GM12878 (cell line): ENCODE results near the gene PPP1R12A. TPM values are rescaled to one million over a fixed set of nuclear protein-coding genes. Genes with fewer than 3 reads are reported as not detected.

Source experiments
- ATAC-seq: fragments of 200-7000 bp; cut with Tn5 transposase; 3 replicates; pipeline ENCODE4 v1.9.1; 2020; ENCODE audit warnings: mild to moderate bottlenecking, moderate library complexity
- BruUV-seq: library from RNA; stranded (reverse); fragments of 400-500 nt; replicated peaks from 2 replicates; lab custom pipeline; 2021; lab: Mats Ljungman, UMichigan
- CTCF ChIA-PET: fragments of 300-600 bp; sonication (Branson Sonifier 250); formaldehyde crosslinking; extraction: SDS; loops from one replicate; lab custom pipeline; 2021; ENCODE audit warnings: inconsistent platforms; lab: Yijun Ruan, JAX
- POLR2A ChIA-PET: fragments of 350-600 bp; formaldehyde crosslinking; extraction: SDS; loops from one replicate; lab custom pipeline; 2021; ENCODE audit warnings: inconsistent platforms; lab: Charles Lee
- RAD21 ChIA-PET: fragments of 300-600 bp; sonication (Branson Sonifier 250); formaldehyde crosslinking; loops from one replicate; lab custom pipeline; 2023; ENCODE audit warnings: antibody characterized with exemption; ENCODE audit not compliant: unreplicated experiment; lab: Charles Lee
- SMC1A ChIA-PET: fragments of 300-600 bp; sonication (Branson Sonifier 250); formaldehyde crosslinking; loops from one replicate; lab custom pipeline; 2023; ENCODE audit not compliant: unreplicated experiment, uncharacterized antibody; lab: Charles Lee
- DNase-seq: peaks from one replicate; pipeline ENCODE4 v3.0.0-alpha.2; 2011; ENCODE audit warnings: low read depth, low spot score
- FAIRE-seq: peaks from 3 replicates; lab custom pipeline; 2011; peaks lifted over from hg19 to GRCh38; lab: Jason Lieb, UNC
- H2AFZ ChIP-seq: 2 replicates; pipeline ENCODE4 v1.6.0; 2011; ENCODE audit warnings: low read depth, low read length, control low read depth; ENCODE audit not compliant: control insufficient read depth
- H3K27ac ChIP-seq: 2 replicates; pipeline ENCODE4 v1.5.1; 2011; ENCODE audit warnings: control low read depth; ENCODE audit not compliant: control insufficient read depth, insufficient read depth
- H3K27me3 ChIP-seq, 2 experiments: replicated peaks in 1 of 2; 2 replicates each; pipeline versions ENCODE4 v1.6.0 to v1.6.1; 2011; ENCODE audit warnings: low read length in 1 of 2; ENCODE audit not compliant: control insufficient read depth in 2 of 2, insufficient read depth in 2 of 2
- H3K36me3 ChIP-seq, 2 experiments: 2 replicates each; pipeline ENCODE4 v1.5.1; 2011; ENCODE audit warnings: low read length in 1 of 2; ENCODE audit not compliant: control insufficient read depth in 2 of 2, insufficient read depth in 2 of 2
- H3K4me1 ChIP-seq: 2 replicates; pipeline ENCODE4 v1.6.1; 2011; ENCODE audit warnings: mild to moderate bottlenecking, low read length, moderate library complexity, mixed read lengths; ENCODE audit not compliant: control insufficient read depth, insufficient read depth
- H3K4me2 ChIP-seq: 2 replicates; pipeline ENCODE4 v1.6.0; 2011; ENCODE audit warnings: control low read depth; ENCODE audit not compliant: control insufficient read depth, insufficient read depth
- H3K4me3 ChIP-seq: fragments of 200-600 bp; sonication (generic); 2 replicates; pipeline ENCODE4 v1.5.1; 2016
- H3K79me2 ChIP-seq: 2 replicates; pipeline ENCODE4 v1.6.0; 2011; ENCODE audit warnings: low read length; ENCODE audit not compliant: control insufficient read depth, insufficient read depth
- H3K9ac ChIP-seq: 2 replicates; pipeline ENCODE4 v1.8.0; 2011; ENCODE audit warnings: low read length, control low read depth, mixed read lengths; ENCODE audit not compliant: control insufficient read depth, insufficient read depth
- H3K9me3 ChIP-seq: replicated peaks from 3 replicates; pipeline ENCODE4 v1.5.1; 2011; ENCODE audit warnings: mild to moderate bottlenecking, low read length; ENCODE audit not compliant: control insufficient read depth, insufficient read depth
- H4K20me1 ChIP-seq: 2 replicates; pipeline ENCODE4 v1.6.0; 2011; ENCODE audit not compliant: control insufficient read depth, insufficient read depth
- BCLAF1 ChIP-seq: fragments of 450-650 bp; IDR thresholded peaks from 2 replicates; pipeline ENCODE4 v1.6.1; 2017; ENCODE audit warnings: antibody characterized with exemption, mild to moderate bottlenecking, moderate library complexity
- BRCA1 ChIP-seq: IDR thresholded peaks from 2 replicates; pipeline ENCODE4 v1.6.1; 2011; ENCODE audit warnings: low read depth, low read length, improper control_type of control experiment
- DPF2 ChIP-seq: fragments of 450-650 bp; IDR thresholded peaks from 2 replicates; pipeline ENCODE4 v1.6.1; 2017; ENCODE audit warnings: mild to moderate bottlenecking
- FOXK2 ChIP-seq: fragments of 450-650 bp; IDR thresholded peaks from 2 replicates; pipeline ENCODE4 v1.6.1; 2017; ENCODE audit warnings: mild to moderate bottlenecking, moderate library complexity
- JUNB ChIP-seq: IDR thresholded peaks from 2 replicates; pipeline ENCODE4 v1.6.1; 2016; ENCODE audit warnings: antibody characterized with exemption, mild to moderate bottlenecking
- MTA2 ChIP-seq: fragments of 450-650 bp; IDR thresholded peaks from 2 replicates; pipeline ENCODE4 v1.6.1; 2016; ENCODE audit warnings: low read depth, mild to moderate bottlenecking, moderate library complexity
- NFYA ChIP-seq: IDR thresholded peaks from 2 replicates; pipeline ENCODE4 v1.6.1; 2011; ENCODE audit warnings: low read depth, mild to moderate bottlenecking, low read length, improper control_type of control experiment, borderline replicate concordance
- RAD21 ChIP-seq: IDR thresholded peaks from 2 replicates; pipeline ENCODE4 v1.6.1; 2011; ENCODE audit warnings: mild to moderate bottlenecking, low read depth, low read length, moderate library complexity; ENCODE audit not compliant: insufficient read depth
- RBBP5 ChIP-seq: fragments of 200-600 bp; sonication (generic); conservative IDR thresholded peaks from 2 replicates; pipeline ENCODE4 v1.6.1; 2016
- TARDBP ChIP-seq: IDR thresholded peaks from 2 replicates; pipeline ENCODE4 v1.6.1; 2016; ENCODE audit warnings: borderline replicate concordance
- TCF12 ChIP-seq: IDR thresholded peaks from 2 replicates; pipeline ENCODE4 v1.6.1; 2011; ENCODE audit warnings: low read depth, mild to moderate bottlenecking, low read length
- ZNF274 ChIP-seq: IDR thresholded peaks from one replicate; pipeline ENCODE4 v1.8.0; 2011; ENCODE audit not compliant: insufficient read length, insufficient read depth
- WGBS: methylation state at CpG from one replicate; pipeline ENCODE4 v1.1.6; 2016; ENCODE audit warnings: low lambda C conversion rate; ENCODE audit not compliant: insufficient replicate concordance, insufficient coverage; ENCODE audit errors: missing lambda C conversion rate; 5-methylcytosine and 5-hydroxymethylcytosine counted together
- in situ Hi-C: fragments of 300-500 bp; cut with MboI; formaldehyde crosslinking; loops from 9 replicates; pipeline ENCODE4 v1.14.3; 2018; ENCODE audit warnings: mixed read lengths
- intact Hi-C: fragments of 100-400 bp; cut with micrococcal nuclease; formaldehyde crosslinking; loops from one replicate; pipeline ENCODE4 v1.14.2; 2022; ENCODE audit not compliant: unreplicated experiment
- polyA plus RNA-seq, 11 experiments: library from polyadenylated mRNA; depleted of rRNA in 4 of 11; unstranded in 6 of 11; stranded (reverse) in 5 of 11; fragments of >200 nt; fragmentation: Nextera tagmentation in 4 of 11; fragmentation: Illumina TruSeq in 1 of 11; extraction: Ambion mirVana in 4 of 11; extraction: Trizol in 1 of 11; gene quantifications; 1 replicate in 1 of 11; 2 replicates in 10 of 11; pipeline versions ENCODE4 v1.2.1 to v1.2.3, GENCODE V29; 2011 to 2016; ENCODE audit warnings: inconsistent platforms in 2 of 11, missing spikeins in 2 of 11, low read depth in 1 of 11
- total RNA-seq, 4 experiments: library from RNA; depleted of rRNA in 3 of 4; stranded (reverse); fragments of >200 nt in 3 of 4; fragmentation: Illumina TruSeq in 1 of 4; extraction: Trizol in 1 of 4; gene quantifications; 2 replicates each; pipeline versions ENCODE4 v1.2.1 to v1.2.3, GENCODE V29; 2013 to 2021
- TF ChIP-seq, protein P1 (sequence below): IDR thresholded peaks from 2 replicates; pipeline ENCODE4 v1.6.1; 2012; ENCODE audit warnings: low read depth, low read length, improper control_type of control experiment

Gene PPP1R12A
- total and polyA plus RNA-seq, 10 of the 15 experiments (the other 5 are each of a cell fraction or from before 2014, with no cell fraction given), result 22.8 to 134 (median 51.4) TPM

GRCh38 chr12:79763766-79764452 lies 171.0 kb downstream of the PPP1R12A start:
- in situ Hi-C loops (no loop called here), intact Hi-C loops (no loop called here)
- H2AFZ ChIP-seq, result no peak overlapping the region
- no peaks in the 10 kb centered on the region; a peak in 1 of 4 replicates for H3K27me3 ChIP-seq
- ChIA-PET CTCF (interaction anchor here (0.5 to 1.2 kb wide), 3 partner anchors 21 to 43 kb away, joined by 3 to 4 read pairs (median 3); no protein-coding TSS in a partner anchor), RAD21 (no interaction called here), SMC1A (interaction anchor here (1.2 kb wide), 1 partner anchor 507 kb away, joined by 3 read pairs; no protein-coding TSS in a partner anchor), POLR2A (no interaction called here)
- TF ChIP-seq RAD21 (no peak), JUNB (no peak), MTA2 (no peak), FOXK2 (no peak), ZNF274 (no peak), DPF2 (no peak), TARDBP (no peak), TCF12 (no peak), BCLAF1 (no peak), NFYA (no peak), BRCA1 (no peak), RBBP5 (no peak)
- TF ChIP-seq, protein P1, sequence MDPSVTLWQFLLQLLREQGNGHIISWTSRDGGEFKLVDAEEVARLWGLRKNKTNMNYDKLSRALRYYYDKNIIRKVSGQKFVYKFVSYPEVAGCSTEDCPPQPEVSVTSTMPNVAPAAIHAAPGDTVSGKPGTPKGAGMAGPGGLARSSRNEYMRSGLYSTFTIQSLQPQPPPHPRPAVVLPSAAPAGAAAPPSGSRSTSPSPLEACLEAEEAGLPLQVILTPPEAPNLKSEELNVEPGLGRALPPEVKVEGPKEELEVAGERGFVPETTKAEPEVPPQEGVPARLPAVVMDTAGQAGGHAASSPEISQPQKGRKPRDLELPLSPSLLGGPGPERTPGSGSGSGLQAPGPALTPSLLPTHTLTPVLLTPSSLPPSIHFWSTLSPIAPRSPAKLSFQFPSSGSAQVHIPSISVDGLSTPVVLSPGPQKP, result no peak
- H3K27ac ChIP-seq, result no peak overlapping the region
- no peak for FAIRE-seq
- no peaks in the 10 kb centered on the region for H3K4me1 ChIP-seq
- no peaks in the 10 kb centered on the region for H4K20me1 ChIP-seq
- H3K79me2 ChIP-seq, result no peaks in the 10 kb centered on the region
- H3K36me3 ChIP-seq, result no peaks in the 10 kb centered on the region
- H3K9me3 ChIP-seq, result no peaks in the 10 kb centered on the region
- H3K4me3 ChIP-seq, result no peak overlapping the region
- no TSS peak for BruUV-seq
- ATAC-seq, result peak; percentile 15; the same call in 1 of the 3 replicates
- 40% methylated on average over 4 of the region's 5 CpGs for WGBS
- DNase-seq, result no peak
- no peak overlapping the region for H3K9ac ChIP-seq
- H3K4me2 ChIP-seq, result no peak overlapping the region
